Parathyroid adenoma (tissue), 2 donors: Measurements from ENCODE around the gene GPR62.

ENCODE experiments used
- H2AFZ ChIP-seq: fragments of 300-600 bp; sonication (generic); one replicate; pipeline ENCODE4 v1.7.0; 2017; ENCODE audit warnings: antibody characterized with exemption, mild to moderate bottlenecking
- H3K27ac ChIP-seq: fragments of 300-600 bp; sonication (generic); one replicate; pipeline ENCODE4 v1.7.0; 2017
- H3K27me3 ChIP-seq: fragments of 300-600 bp; sonication (generic); one replicate; pipeline ENCODE4 v1.7.0; 2017; ENCODE audit warnings: low read length; ENCODE audit not compliant: control insufficient read depth, insufficient read depth
- H3K36me3 ChIP-seq: fragments of 300-600 bp; sonication (generic); one replicate; pipeline ENCODE4 v1.7.0; 2017; ENCODE audit warnings: low read length; ENCODE audit not compliant: control insufficient read depth, insufficient read depth
- H3K4me1 ChIP-seq: fragments of 300-600 bp; sonication (generic); one replicate; pipeline ENCODE4 v1.7.0; 2017; ENCODE audit warnings: control low read depth
- H3K4me2 ChIP-seq: fragments of 300-600 bp; sonication (generic); one replicate; pipeline ENCODE4 v1.7.0; 2017; ENCODE audit warnings: low read length
- H3K4me3 ChIP-seq: fragments of 300-600 bp; sonication (generic); one replicate; pipeline ENCODE4 v1.7.0; 2017; ENCODE audit warnings: low read depth, low read length
- H3K79me2 ChIP-seq: fragments of 300-600 bp; sonication (generic); one replicate; pipeline ENCODE4 v1.7.0; 2017; ENCODE audit warnings: control low read depth
- H3K9ac ChIP-seq: fragments of 300-600 bp; sonication (generic); one replicate; pipeline ENCODE4 v1.7.0; 2017; ENCODE audit warnings: mild to moderate bottlenecking
- H3K9me3 ChIP-seq: fragments of 300-600 bp; sonication (generic); one replicate; pipeline ENCODE4 v1.7.0; 2017; ENCODE audit warnings: low read length; ENCODE audit not compliant: control insufficient read depth
- TF ChIP-seq, protein P1 (sequence below): fragments of 300-600 bp; sonication (generic); IDR thresholded peaks from one replicate; pipeline ENCODE4 v1.7.0; 2017; ENCODE audit warnings: antibody characterized with exemption, mild to moderate bottlenecking
- donor health status: primary hyperparathyroidism.

GPR62 gene

DNA sequence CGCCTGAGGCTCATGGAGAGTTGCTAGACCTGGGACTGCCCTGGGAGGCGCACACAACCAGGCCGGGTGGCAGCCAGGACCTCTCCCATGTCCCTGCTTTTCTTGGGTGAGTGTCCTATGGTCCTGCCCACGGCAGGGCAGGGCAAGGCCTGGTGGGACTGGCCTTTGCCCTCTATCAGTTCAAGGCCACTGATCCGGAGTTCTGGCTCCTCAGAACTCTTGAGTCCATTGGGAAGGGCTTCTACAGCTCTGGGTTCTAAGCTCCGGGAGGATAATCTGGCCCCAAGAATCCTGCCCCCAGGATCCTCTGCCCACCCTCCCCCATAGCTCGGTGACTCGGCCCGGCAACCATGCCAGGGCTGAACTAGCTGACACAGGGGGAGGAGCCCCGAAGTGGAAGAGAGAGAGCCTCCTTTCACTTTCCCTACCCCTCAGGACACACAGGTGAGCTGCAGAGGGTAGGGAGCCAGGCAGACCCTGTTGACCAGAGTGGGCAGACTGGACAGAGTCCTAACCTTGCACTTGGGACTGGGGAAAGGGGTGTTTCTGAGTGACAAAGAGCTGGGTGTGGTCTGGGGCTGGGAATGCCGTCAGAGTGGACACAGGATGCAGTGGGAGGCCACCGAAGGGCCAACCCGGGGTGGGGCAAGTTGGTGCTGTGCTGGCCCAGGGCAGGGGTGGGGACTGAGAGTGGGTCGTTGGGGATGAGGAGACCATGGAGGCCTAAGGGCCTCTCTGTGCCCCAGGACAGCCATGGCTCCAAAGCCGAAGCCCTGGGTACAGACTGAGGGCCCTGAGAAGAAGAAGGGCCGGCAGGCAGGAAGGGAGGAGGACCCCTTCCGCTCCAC, 12.4 kb upstream of the GPR62 start:
- no peaks in the 10 kb centered on the region for H3K9me3 ChIP-seq
- H2AFZ ChIP-seq, result peak overlapping the region; percentile 96
- H3K79me2 ChIP-seq, result no peaks in the 10 kb centered on the region
- peak overlapping the region; percentile 82 for H3K4me2 ChIP-seq
- TF ChIP-seq, protein P1, sequence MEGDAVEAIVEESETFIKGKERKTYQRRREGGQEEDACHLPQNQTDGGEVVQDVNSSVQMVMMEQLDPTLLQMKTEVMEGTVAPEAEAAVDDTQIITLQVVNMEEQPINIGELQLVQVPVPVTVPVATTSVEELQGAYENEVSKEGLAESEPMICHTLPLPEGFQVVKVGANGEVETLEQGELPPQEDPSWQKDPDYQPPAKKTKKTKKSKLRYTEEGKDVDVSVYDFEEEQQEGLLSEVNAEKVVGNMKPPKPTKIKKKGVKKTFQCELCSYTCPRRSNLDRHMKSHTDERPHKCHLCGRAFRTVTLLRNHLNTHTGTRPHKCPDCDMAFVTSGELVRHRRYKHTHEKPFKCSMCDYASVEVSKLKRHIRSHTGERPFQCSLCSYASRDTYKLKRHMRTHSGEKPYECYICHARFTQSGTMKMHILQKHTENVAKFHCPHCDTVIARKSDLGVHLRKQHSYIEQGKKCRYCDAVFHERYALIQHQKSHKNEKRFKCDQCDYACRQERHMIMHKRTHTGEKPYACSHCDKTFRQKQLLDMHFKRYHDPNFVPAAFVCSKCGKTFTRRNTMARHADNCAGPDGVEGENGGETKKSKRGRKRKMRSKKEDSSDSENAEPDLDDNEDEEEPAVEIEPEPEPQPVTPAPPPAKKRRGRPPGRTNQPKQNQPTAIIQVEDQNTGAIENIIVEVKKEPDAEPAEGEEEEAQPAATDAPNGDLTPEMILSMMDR, result no peak
- H3K9ac ChIP-seq, result peak overlapping the region; percentile 93
- H3K27ac ChIP-seq, result peak overlapping the region; percentile 97
- no peaks in the 10 kb centered on the region for H3K27me3 ChIP-seq
- peaks cover 12% of the 10 kb centered on the region for H3K4me1 ChIP-seq
- H3K36me3 ChIP-seq, result no peaks in the 10 kb centered on the region
- H3K4me3 ChIP-seq, result peak overlapping the region; percentile 62

DNA sequence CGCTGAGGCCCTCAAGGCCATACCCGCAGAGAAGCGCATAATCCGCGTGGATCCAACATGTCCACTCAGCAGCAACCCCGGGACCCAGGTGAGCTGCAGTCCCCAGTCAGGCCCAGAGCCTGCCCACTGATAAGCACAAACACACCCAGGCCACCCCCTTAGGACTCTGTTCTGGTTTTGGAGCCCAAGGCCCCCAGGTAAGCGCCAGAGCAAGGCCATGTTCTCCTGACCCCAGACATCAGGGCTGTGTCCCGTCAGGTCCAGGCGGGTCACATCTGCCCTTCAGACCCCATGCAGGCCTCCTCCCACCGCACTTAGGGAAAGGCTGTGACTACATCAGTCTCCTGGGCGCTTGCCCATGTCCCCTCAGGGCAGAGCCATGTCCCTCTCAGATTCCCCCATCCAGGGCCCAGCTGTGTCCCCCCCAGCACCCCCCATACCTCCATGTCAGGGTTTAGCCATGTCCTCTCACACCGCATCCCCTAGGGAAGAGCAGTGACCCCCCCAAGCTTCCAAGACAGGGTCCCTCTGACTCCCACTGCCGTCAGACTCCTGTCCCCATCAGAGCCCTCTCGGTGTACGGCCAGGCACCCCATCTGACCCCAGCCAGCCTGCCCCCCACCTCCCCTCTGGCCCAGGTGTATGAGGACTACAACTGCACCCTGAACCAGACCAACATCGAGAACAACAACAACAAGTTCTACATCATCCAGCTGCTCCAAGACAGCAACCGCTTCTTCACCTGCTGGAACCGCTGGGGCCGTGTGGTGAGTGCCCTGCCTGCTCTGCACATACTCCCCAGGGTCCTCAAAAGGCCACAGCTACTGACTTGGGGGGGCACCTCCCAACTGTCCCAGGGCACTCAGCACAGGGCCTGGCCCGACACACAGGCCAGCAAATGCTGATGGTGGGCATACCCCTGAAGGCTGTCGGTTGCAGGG, 11.5 kb upstream of the GPR62 start:
- Histone ChIP-seq H3K4me3 (peak overlapping the region; percentile 62), H2AFZ (peak overlapping the region; percentile 96), H3K4me1 (peaks cover 12% of the 10 kb centered on the region), H3K79me2 (no peaks in the 10 kb centered on the region), H3K27ac (peak overlapping the region; percentile 97), H3K9ac (no peak overlapping the region), H3K36me3 (no peaks in the 10 kb centered on the region), H3K4me2 (peak overlapping the region; percentile 82), H3K9me3 (no peaks in the 10 kb centered on the region), H3K27me3 (no peaks in the 10 kb centered on the region)
- TF ChIP-seq, protein P1, result no peak

DNA sequence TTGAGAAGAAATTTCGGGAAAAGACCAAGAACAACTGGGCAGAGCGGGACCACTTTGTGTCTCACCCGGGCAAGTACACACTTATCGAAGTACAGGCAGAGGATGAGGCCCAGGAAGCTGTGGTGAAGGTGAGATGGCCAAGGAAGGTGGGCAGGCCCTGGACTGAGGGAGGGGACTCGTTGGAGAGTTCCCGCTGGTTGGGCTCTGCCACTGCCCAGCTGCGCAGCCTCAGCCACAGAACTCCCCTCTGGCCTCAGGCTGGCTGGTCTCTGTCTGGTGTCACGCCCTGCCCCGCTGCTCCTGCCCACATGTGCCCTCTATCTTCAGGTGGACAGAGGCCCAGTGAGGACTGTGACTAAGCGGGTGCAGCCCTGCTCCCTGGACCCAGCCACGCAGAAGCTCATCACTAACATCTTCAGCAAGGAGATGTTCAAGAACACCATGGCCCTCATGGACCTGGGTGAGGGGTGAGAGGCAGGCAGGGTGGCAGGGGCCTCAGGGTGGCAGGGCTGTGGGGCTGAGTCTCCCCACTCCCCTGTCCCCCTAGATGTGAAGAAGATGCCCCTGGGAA, 10.6 kb upstream of the GPR62 start:
- H3K27ac ChIP-seq, result no peak overlapping the region
- H3K27me3 ChIP-seq, result no peaks in the 10 kb centered on the region
- no peak overlapping the region for H3K4me3 ChIP-seq
- TF ChIP-seq, protein P1, result no peak
- no peak overlapping the region for H3K4me2 ChIP-seq
- peaks cover 12% of the 10 kb centered on the region for H3K4me1 ChIP-seq
- H2AFZ ChIP-seq, result no peak overlapping the region
- H3K9me3 ChIP-seq, result no peaks in the 10 kb centered on the region
- H3K36me3 ChIP-seq, result no peaks in the 10 kb centered on the region
- H3K9ac ChIP-seq, result no peak overlapping the region
- H3K79me2 ChIP-seq, result no peaks in the 10 kb centered on the region

DNA sequence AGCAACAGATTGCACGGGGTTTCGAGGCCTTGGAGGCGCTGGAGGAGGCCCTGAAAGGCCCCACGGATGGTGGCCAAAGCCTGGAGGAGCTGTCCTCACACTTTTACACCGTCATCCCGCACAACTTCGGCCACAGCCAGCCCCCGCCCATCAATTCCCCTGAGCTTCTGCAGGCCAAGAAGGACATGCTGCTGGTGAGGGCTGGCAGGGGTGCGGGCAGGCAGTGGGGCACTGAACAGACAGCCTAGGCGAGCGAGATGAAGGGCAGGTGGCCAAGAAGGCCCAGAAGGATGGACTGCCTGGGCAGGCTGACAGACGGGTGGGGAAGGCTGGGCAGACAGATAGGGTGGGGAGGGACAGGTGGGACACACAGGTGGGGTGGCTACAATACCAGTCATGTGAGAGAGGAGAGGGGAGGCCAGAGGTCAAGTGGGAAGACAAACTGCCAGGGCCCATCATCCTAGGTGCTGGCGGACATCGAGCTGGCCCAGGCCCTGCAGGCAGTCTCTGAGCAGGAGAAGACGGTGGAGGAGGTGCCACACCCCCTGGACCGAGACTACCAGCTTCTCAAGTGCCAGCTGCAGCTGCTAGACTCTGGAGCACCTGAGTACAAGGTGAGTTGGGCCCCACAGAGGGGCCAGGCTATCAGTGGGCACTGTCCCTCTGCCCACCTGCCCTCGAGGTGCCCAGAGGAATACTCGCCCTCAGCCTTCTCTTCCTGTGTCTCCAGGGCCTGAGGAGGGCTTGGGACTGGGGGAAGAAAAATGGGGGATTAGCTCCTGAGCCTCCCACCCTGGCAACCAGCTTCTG, 9.9 kb upstream of the GPR62 start:
- Histone ChIP-seq H3K4me3 (no peak overlapping the region), H3K9me3 (no peaks in the 10 kb centered on the region), H3K79me2 (no peaks in the 10 kb centered on the region), H2AFZ (no peak overlapping the region), H3K4me2 (no peak overlapping the region), H3K27ac (no peak overlapping the region), H3K9ac (no peak overlapping the region), H3K27me3 (no peaks in the 10 kb centered on the region), H3K36me3 (no peaks in the 10 kb centered on the region), H3K4me1 (peaks cover 12% of the 10 kb centered on the region)
- TF ChIP-seq, protein P1, result no peak
